HL-60 (cell line): ENCODE measurements around the gene PGR.

ENCODE experiments used
- CTCF ChIP-seq: IDR thresholded peaks from one replicate; pipeline ENCODE4 v1.5.1; 2011; ENCODE audit warnings: low read length, control low read depth, inconsistent platforms; ENCODE audit not compliant: insufficient read depth
- GABPA ChIP-seq: IDR thresholded peaks from 2 replicates; pipeline ENCODE4 v1.6.1; 2012; ENCODE audit warnings: low read depth
- POLR2AphosphoS5 ChIP-seq: IDR thresholded peaks from 2 replicates; pipeline ENCODE4 v1.6.1; 2012; ENCODE audit warnings: low read depth
- SPI1 ChIP-seq: IDR thresholded peaks from 2 replicates; pipeline ENCODE4 v1.6.1; 2012; ENCODE audit warnings: low read depth, mild to moderate bottlenecking, borderline replicate concordance

GRCh38 chr11:101091781-101092180, 37.8 kb downstream of the PGR start:
- TF ChIP-seq CTCF (no peak), SPI1 (no peak), POLR2AphosphoS5 (no peak), GABPA (no peak)
